Measurements from ENCODE around the gene ASIC1. TPM values are rescaled to one million over a fixed set of nuclear protein-coding genes. Genes with fewer than 3 reads are reported as not detected.

The ASIC1 gene
- total and polyA plus RNA-seq, 2 of the 13 experiments (the other 11 are each of a cell fraction or from before 2014, with no cell fraction given) = 0.44 to 1.5 TPM

- peak; percentile 99 for TF ChIP-seq GMEB1 (CRISPR knock-in tag; IDR thresholded peaks at IDR 0.05; ENCODE audit: borderline replicate concordance)
- TF ChIP-seq ZBTB2 (CRISPR knock-in tag; IDR thresholded peaks at IDR 0.05; ENCODE audit: low read depth) = no peak
- no peak for TF ChIP-seq HOXD1 (CRISPR knock-in tag; IDR thresholded peaks at IDR 0.05)
- TF ChIP-seq YEATS4 (CRISPR knock-in tag; IDR thresholded peaks at IDR 0.05; ENCODE audit: borderline replicate concordance) = peak; percentile 84; the same call in 1 of the 2 replicates
- TF ChIP-seq ZBTB38 (CRISPR knock-in tag; IDR thresholded peaks at IDR 0.05) = peak; percentile 52; the same call in 1 of the 2 replicates
- TF ChIP-seq DNMT1 (CRISPR knock-in tag; IDR thresholded peaks at IDR 0.05) = no peak
- TF ChIP-seq FOXA1 (IDR thresholded peaks at IDR 0.05) = no peak
- TF ChIP-seq FOXA1 (CRISPR knock-in tag; IDR thresholded peaks at IDR 0.05) = 0 out of 2 replicates have a peak, but pooled peaks have one; percentile 32
- peak; percentile 57; the same call in 1 of the 2 replicates for TF ChIP-seq ATF7-NPFF (CRISPR knock-in tag; IDR thresholded peaks at IDR 0.05; ENCODE audit: low read depth)
- TF ChIP-seq GZF1 (CRISPR knock-in tag; IDR thresholded peaks at IDR 0.05) = no peak; the same call in 1 of the 2 replicates
- TF ChIP-seq ZFP1 (CRISPR knock-in tag; IDR thresholded peaks at IDR 0.05) = 0 out of 2 replicates have a peak, but pooled peaks have one; percentile 45
- TF ChIP-seq ELF3 (CRISPR knock-in tag; IDR thresholded peaks at IDR 0.05) = peak; percentile 91
- peak; percentile 85; the same call in 1 of the 2 replicates for TF ChIP-seq EED (CRISPR knock-in tag; IDR thresholded peaks at IDR 0.05)
- peak; percentile 73; the same call in 1 of the 2 replicates for TF ChIP-seq NFKB2 (CRISPR knock-in tag; IDR thresholded peaks at IDR 0.05; ENCODE audit: borderline replicate concordance)
- peak; percentile 65 for TF ChIP-seq PATZ1 (CRISPR knock-in tag; IDR thresholded peaks at IDR 0.05)
- 0 out of 2 replicates have a peak, but pooled peaks have one; percentile 42 for TF ChIP-seq ZNF33B (CRISPR knock-in tag; IDR thresholded peaks at IDR 0.05)
- TF ChIP-seq FOXK2 (IDR thresholded peaks at IDR 0.05) = peak; percentile 23; the same call in 1 of the 2 replicates
- TF ChIP-seq ETV5 (CRISPR knock-in tag; IDR thresholded peaks at IDR 0.05; ENCODE audit: borderline replicate concordance) = peak; percentile 70; the same call in 1 of the 2 replicates
- peak; percentile 82 for TF ChIP-seq ZNF687 (CRISPR knock-in tag; IDR thresholded peaks at IDR 0.05)
- TF ChIP-seq CCDC6 (CRISPR knock-in tag; IDR thresholded peaks at IDR 0.05) = peak; percentile 95
- peak; percentile 91 for TF ChIP-seq ZNF501 (CRISPR knock-in tag; IDR thresholded peaks at IDR 0.05)
Observed at GRCh38 chr12:50025187-50026059, 32.0 kb upstream of the ASIC1 start, which contains the start of gene RACGAP1 (continued).

All from HepG2 (cell line).